ENCODE results near the gene TSFM.

TSFM gene

GRCh38 chr12:57775044-57775443 lies 7.5 kb upstream of the TSFM start:
- Histone ChIP-seq H3K27me3 (ENCODE audit: control insufficient read depth, low read length) (no peaks in the 10 kb centered on the region), H3K4me1 (ENCODE audit: control insufficient read depth, low read length) (peaks cover 15% of the 10 kb centered on the region), H3K9me2 (replicated peaks; ENCODE audit: control insufficient read depth, low read length) (no peaks in the 10 kb centered on the region), H3K4me2 (ENCODE audit: low read length) (no peak overlapping the region), H3K27ac (ENCODE audit: low read depth, low read length) (no peak overlapping the region), H3K4me3 (ENCODE audit: low read length) (no peak overlapping the region), H4K20me1 (ENCODE audit: control insufficient read depth, insufficient read depth, low read depth, low read length) (no peaks in the 10 kb centered on the region), H3K9me3 (ENCODE audit: control insufficient read depth, insufficient read depth, low read length) (no peaks in the 10 kb centered on the region), H3F3A (ENCODE audit: control insufficient read depth, insufficient read depth) (no peaks in the 10 kb centered on the region), H3K36me3 (ENCODE audit: control insufficient read depth, low read length) (peaks cover 10% of the 10 kb centered on the region), H3K79me2 (ENCODE audit: control insufficient read depth, low read length) (peaks cover 11% of the 10 kb centered on the region)
- no peak for TF ChIP-seq CTCF (IDR thresholded peaks at IDR 0.05; ENCODE audit: low read depth, low read length, poor library complexity, severe bottlenecking)
- no peak for TF ChIP-seq EZH2phosphoT487 (IDR thresholded peaks at IDR 0.05; ENCODE audit: borderline replicate concordance, low read length)

GRCh38 chr12:57775563-57776246 lies 6.9 kb upstream of the TSFM start:
- Histone ChIP-seq H3K4me1 (ENCODE audit: control insufficient read depth, low read length) (peaks cover 13% of the 10 kb centered on the region), H3K4me2 (ENCODE audit: low read length) (no peak overlapping the region), H3K9me2 (replicated peaks; ENCODE audit: control insufficient read depth, low read length) (no peaks in the 10 kb centered on the region), H3K27me3 (ENCODE audit: control insufficient read depth, low read length) (no peaks in the 10 kb centered on the region), H3K79me2 (ENCODE audit: control insufficient read depth, low read length) (peaks cover 9% of the 10 kb centered on the region), H3K36me3 (ENCODE audit: control insufficient read depth, low read length) (peaks cover 3% of the 10 kb centered on the region), H3K9me3 (ENCODE audit: control insufficient read depth, insufficient read depth, low read length) (no peaks in the 10 kb centered on the region), H3K4me3 (ENCODE audit: low read length) (no peak overlapping the region), H4K20me1 (ENCODE audit: control insufficient read depth, insufficient read depth, low read depth, low read length) (no peaks in the 10 kb centered on the region), H3K27ac (ENCODE audit: low read depth, low read length) (no peak overlapping the region), H3F3A (ENCODE audit: control insufficient read depth, insufficient read depth) (no peaks in the 10 kb centered on the region)
- TF ChIP-seq EZH2phosphoT487 (IDR thresholded peaks at IDR 0.05; ENCODE audit: borderline replicate concordance, low read length) (no peak), CTCF (IDR thresholded peaks at IDR 0.05; ENCODE audit: low read depth, low read length, poor library complexity, severe bottlenecking) (peak; percentile 51)

GRCh38 chr12:57776247-57776587 lies 6.4 kb upstream of the TSFM start:
- H3K4me2 ChIP-seq (ENCODE audit: low read length), result no peak overlapping the region
- H3K9me3 ChIP-seq (ENCODE audit: control insufficient read depth, insufficient read depth, low read length), result no peaks in the 10 kb centered on the region
- H3K36me3 ChIP-seq (ENCODE audit: control insufficient read depth, low read length), result no peaks in the 10 kb centered on the region; the same call in 1 of the 2 replicates
- no peaks in the 10 kb centered on the region for H3K9me2 ChIP-seq (replicated peaks; ENCODE audit: control insufficient read depth, low read length)
- no peaks in the 10 kb centered on the region for H3K27me3 ChIP-seq (ENCODE audit: control insufficient read depth, low read length)
- no peaks in the 10 kb centered on the region for H3F3A ChIP-seq (ENCODE audit: control insufficient read depth, insufficient read depth)
- H3K79me2 ChIP-seq (ENCODE audit: control insufficient read depth, low read length), result peaks cover 4% of the 10 kb centered on the region
- no peaks in the 10 kb centered on the region for H4K20me1 ChIP-seq (ENCODE audit: control insufficient read depth, insufficient read depth, low read depth, low read length)
- H3K4me1 ChIP-seq (ENCODE audit: control insufficient read depth, low read length), result peaks cover 10% of the 10 kb centered on the region
- H3K27ac ChIP-seq (ENCODE audit: low read depth, low read length), result no peak overlapping the region
- no peak for TF ChIP-seq EZH2phosphoT487 (IDR thresholded peaks at IDR 0.05; ENCODE audit: borderline replicate concordance, low read length)
- TF ChIP-seq CTCF (IDR thresholded peaks at IDR 0.05; ENCODE audit: low read depth, low read length, poor library complexity, severe bottlenecking), result peak; percentile 9
- H3K4me3 ChIP-seq (ENCODE audit: low read length), result no peak overlapping the region

Measured in DOHH2 (cell line).